WTC11 (cell line): ENCODE measurements around the gene ADIPOR1. TPM values are rescaled to one million over a fixed set of nuclear protein-coding genes. Genes with fewer than 3 reads are reported as not detected.

Experiments
- EMX1 ChIP-seq: fragments of 250-450 bp; sonication (Bioruptor Pico); IDR thresholded peaks from 2 replicates; pipeline ENCODE4 v1.8.0; 2021; ENCODE audit warnings: mild to moderate bottlenecking
- FOXJ3 ChIP-seq: sonication (generic); formaldehyde crosslinking; IDR thresholded peaks from 2 replicates; pipeline ENCODE4 v1.9.0; 2021; ENCODE audit warnings: missing genetic modification reagents, mild to moderate bottlenecking, borderline replicate concordance
- KAT7 ChIP-seq: sonication (generic); formaldehyde crosslinking; IDR thresholded peaks from 2 replicates; pipeline ENCODE4 v1.8.1; 2023; ENCODE audit warnings: missing genetic modification reagents, mild to moderate bottlenecking, borderline replicate concordance
- MYBL2 ChIP-seq: sonication (generic); formaldehyde crosslinking; IDR thresholded peaks from 2 replicates; pipeline ENCODE4 v1.8.1; 2023; ENCODE audit warnings: mild to moderate bottlenecking, moderate library complexity, missing genetic modification reagents
- PRRX2 ChIP-seq: fragments of 250-450 bp; sonication (Bioruptor Pico); IDR thresholded peaks from 2 replicates; pipeline ENCODE4 v1.8.0; 2021; ENCODE audit warnings: mild to moderate bottlenecking
- TEAD4 ChIP-seq: sonication (generic); formaldehyde crosslinking; IDR thresholded peaks from 2 replicates; pipeline ENCODE4 v1.8.0; 2022; ENCODE audit warnings: mild to moderate bottlenecking, missing genetic modification reagents
- ZNF121 ChIP-seq: sonication (generic); formaldehyde crosslinking; IDR thresholded peaks from 2 replicates; pipeline ENCODE4 v1.8.0; 2023; ENCODE audit warnings: missing genetic modification reagents
- ZNF219 ChIP-seq: sonication (generic); formaldehyde crosslinking; IDR thresholded peaks from 2 replicates; pipeline ENCODE4 v1.8.0; 2023; ENCODE audit warnings: missing genetic modification reagents, mild to moderate bottlenecking, borderline replicate concordance
- ZNF232 ChIP-seq: sonication (generic); formaldehyde crosslinking; IDR thresholded peaks from 2 replicates; pipeline ENCODE4 v1.8.0; 2022; ENCODE audit warnings: mild to moderate bottlenecking, missing genetic modification reagents
- ZNF263 ChIP-seq: sonication (generic); formaldehyde crosslinking; IDR thresholded peaks from 2 replicates; pipeline ENCODE4 v1.8.1; 2022; ENCODE audit warnings: low read depth, mild to moderate bottlenecking, moderate library complexity, missing genetic modification reagents
- ZNF317 ChIP-seq: sonication (generic); formaldehyde crosslinking; IDR thresholded peaks from 2 replicates; pipeline ENCODE4 v1.8.1; 2023; ENCODE audit warnings: low read depth, mild to moderate bottlenecking, moderate library complexity, missing genetic modification reagents, borderline replicate concordance
- ZNF396 ChIP-seq: fragments of 250-450 bp; sonication (Bioruptor Pico); IDR thresholded peaks from 2 replicates; pipeline ENCODE4 v1.8.0; 2021; ENCODE audit warnings: mild to moderate bottlenecking, moderate library complexity, borderline replicate concordance
- ZNF416 ChIP-seq: fragments of 250-450 bp; sonication (Bioruptor Pico); IDR thresholded peaks from 2 replicates; pipeline ENCODE4 v1.9.0; 2021; ENCODE audit warnings: mild to moderate bottlenecking, inconsistent platforms
- ZNF423 ChIP-seq: fragments of 250-450 bp; sonication (Bioruptor Pico); IDR thresholded peaks from 2 replicates; pipeline ENCODE4 v2.1.2; 2022; ENCODE audit warnings: mild to moderate bottlenecking, moderate library complexity
- total RNA-seq: library from RNA; stranded (reverse); gene quantifications from 3 replicates; pipeline ENCODE4 v1.2.3, GENCODE V29; 2021
- TF ChIP-seq, protein P1 (sequence below): fragments of 200-600 bp; IDR thresholded peaks from 2 replicates; pipeline ENCODE4 v1.8.0; 2022; ENCODE audit warnings: antibody characterized with exemption
- TF ChIP-seq, protein P2 (sequence below): sonication (generic); formaldehyde crosslinking; IDR thresholded peaks from 2 replicates; pipeline ENCODE4 v1.8.1; 2022; ENCODE audit warnings: missing genetic modification reagents, borderline replicate concordance
- TF ChIP-seq, protein P3 (sequence below): sonication (generic); formaldehyde crosslinking; IDR thresholded peaks from 2 replicates; pipeline ENCODE4 v1.8.0; 2023; ENCODE audit warnings: missing genetic modification reagents, mild to moderate bottlenecking, borderline replicate concordance
- TF ChIP-seq, protein P4 (sequence below): fragments of 250-450 bp; sonication (Bioruptor Pico); IDR thresholded peaks from 2 replicates; pipeline ENCODE4 v1.9.0; 2021; ENCODE audit warnings: mild to moderate bottlenecking
- TF ChIP-seq, protein P5 (sequence below): sonication (generic); formaldehyde crosslinking; IDR thresholded peaks from 2 replicates; pipeline ENCODE4 v1.8.1; 2023; ENCODE audit warnings: mild to moderate bottlenecking, missing genetic modification reagents, borderline replicate concordance
- TF ChIP-seq, protein P6 (sequence below): sonication (generic); formaldehyde crosslinking; IDR thresholded peaks from 2 replicates; pipeline ENCODE4 v1.8.1; 2023; ENCODE audit warnings: mild to moderate bottlenecking, missing genetic modification reagents, moderate library complexity
- TF ChIP-seq, protein P7 (sequence below): sonication (generic); formaldehyde crosslinking; IDR thresholded peaks from 2 replicates; pipeline ENCODE4 v1.8.1; 2023; ENCODE audit warnings: mild to moderate bottlenecking, missing genetic modification reagents
- TF ChIP-seq, protein P8 (sequence below): sonication (generic); formaldehyde crosslinking; IDR thresholded peaks from 2 replicates; pipeline ENCODE4 v1.8.0; 2022; ENCODE audit warnings: mild to moderate bottlenecking, missing genetic modification reagents

The ADIPOR1 gene
- total RNA-seq, 1 experiment from 2014 or later: 72.6 TPM

DNA sequence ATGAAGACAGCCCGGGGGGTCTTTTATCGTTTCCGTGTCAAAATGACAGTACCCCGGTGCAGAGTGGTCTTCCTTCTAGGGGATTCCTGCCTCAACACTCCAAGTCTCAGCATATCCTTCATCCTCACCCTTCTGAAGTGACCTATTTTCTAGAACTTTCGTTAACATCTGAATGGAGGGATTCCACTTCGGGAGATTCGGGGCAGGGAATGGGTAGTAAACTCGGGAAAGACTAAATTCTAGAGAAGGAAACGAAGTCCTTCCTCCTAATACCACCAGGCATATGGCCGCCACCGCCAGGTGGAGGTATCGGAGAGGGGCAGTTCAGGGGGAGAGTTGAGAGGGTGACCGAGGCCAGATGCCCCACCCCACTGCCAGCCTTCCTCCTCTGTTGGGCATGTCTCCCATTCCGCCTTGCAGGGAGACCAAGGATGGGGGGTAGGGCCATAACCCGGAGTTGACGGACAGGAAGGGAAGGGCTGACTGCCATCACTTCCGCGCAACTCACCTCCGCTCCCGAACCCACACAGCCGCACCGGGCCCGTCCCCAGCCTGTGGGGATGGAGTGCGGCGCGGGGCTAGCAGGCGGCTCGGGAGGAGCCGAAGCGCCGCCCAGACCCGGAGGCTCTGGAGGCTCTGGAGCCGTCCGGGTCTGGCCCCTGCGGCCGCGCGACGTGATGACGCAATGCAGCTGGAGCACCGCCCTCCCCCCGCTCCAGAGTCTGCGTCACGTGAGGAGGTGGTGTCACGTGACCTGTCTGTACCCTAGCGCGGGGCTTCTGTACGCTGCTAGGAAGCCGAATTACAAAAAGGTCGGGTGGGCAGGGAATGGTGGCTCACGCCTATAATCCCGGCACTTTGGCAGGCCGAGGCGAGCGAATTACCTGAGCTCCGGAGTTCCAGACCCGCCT is 31.3 kb downstream of the ADIPOR1 start, which contains the start of gene KLHL12 (continued):
- TF ChIP-seq, protein P1, sequence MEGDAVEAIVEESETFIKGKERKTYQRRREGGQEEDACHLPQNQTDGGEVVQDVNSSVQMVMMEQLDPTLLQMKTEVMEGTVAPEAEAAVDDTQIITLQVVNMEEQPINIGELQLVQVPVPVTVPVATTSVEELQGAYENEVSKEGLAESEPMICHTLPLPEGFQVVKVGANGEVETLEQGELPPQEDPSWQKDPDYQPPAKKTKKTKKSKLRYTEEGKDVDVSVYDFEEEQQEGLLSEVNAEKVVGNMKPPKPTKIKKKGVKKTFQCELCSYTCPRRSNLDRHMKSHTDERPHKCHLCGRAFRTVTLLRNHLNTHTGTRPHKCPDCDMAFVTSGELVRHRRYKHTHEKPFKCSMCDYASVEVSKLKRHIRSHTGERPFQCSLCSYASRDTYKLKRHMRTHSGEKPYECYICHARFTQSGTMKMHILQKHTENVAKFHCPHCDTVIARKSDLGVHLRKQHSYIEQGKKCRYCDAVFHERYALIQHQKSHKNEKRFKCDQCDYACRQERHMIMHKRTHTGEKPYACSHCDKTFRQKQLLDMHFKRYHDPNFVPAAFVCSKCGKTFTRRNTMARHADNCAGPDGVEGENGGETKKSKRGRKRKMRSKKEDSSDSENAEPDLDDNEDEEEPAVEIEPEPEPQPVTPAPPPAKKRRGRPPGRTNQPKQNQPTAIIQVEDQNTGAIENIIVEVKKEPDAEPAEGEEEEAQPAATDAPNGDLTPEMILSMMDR: no peak; the same call in 1 of the 2 replicates
- TF ChIP-seq, protein P2, sequence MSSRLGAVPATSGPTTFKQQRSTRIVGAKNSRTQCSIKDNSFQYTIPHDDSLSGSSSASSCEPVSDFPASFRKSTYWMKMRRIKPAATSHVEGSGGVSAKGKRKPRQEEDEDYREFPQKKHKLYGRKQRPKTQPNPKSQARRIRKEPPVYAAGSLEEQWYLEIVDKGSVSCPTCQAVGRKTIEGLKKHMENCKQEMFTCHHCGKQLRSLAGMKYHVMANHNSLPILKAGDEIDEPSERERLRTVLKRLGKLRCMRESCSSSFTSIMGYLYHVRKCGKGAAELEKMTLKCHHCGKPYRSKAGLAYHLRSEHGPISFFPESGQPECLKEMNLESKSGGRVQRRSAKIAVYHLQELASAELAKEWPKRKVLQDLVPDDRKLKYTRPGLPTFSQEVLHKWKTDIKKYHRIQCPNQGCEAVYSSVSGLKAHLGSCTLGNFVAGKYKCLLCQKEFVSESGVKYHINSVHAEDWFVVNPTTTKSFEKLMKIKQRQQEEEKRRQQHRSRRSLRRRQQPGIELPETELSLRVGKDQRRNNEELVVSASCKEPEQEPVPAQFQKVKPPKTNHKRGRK (CRISPR knock-in tag): no peak
- no peak for TF ChIP-seq ZNF121 (CRISPR knock-in tag)
- TF ChIP-seq ZNF396 (CRISPR knock-in tag): peak; percentile 38; the same call in 1 of the 2 replicates
- no peak for TF ChIP-seq ZNF219 (CRISPR knock-in tag)
- TF ChIP-seq KAT7: peak; percentile 59; the same call in 1 of the 2 replicates
- TF ChIP-seq PRRX2: no peak
- TF ChIP-seq ZNF317 (CRISPR knock-in tag): no peak
- TF ChIP-seq ZNF263 (CRISPR knock-in tag): no peak
- TF ChIP-seq EMX1 (CRISPR knock-in tag): no peak; the same call in none of the 2 replicates
- TF ChIP-seq ZNF416: no peak; the same call in 1 of the 2 replicates
- TF ChIP-seq, protein P3, sequence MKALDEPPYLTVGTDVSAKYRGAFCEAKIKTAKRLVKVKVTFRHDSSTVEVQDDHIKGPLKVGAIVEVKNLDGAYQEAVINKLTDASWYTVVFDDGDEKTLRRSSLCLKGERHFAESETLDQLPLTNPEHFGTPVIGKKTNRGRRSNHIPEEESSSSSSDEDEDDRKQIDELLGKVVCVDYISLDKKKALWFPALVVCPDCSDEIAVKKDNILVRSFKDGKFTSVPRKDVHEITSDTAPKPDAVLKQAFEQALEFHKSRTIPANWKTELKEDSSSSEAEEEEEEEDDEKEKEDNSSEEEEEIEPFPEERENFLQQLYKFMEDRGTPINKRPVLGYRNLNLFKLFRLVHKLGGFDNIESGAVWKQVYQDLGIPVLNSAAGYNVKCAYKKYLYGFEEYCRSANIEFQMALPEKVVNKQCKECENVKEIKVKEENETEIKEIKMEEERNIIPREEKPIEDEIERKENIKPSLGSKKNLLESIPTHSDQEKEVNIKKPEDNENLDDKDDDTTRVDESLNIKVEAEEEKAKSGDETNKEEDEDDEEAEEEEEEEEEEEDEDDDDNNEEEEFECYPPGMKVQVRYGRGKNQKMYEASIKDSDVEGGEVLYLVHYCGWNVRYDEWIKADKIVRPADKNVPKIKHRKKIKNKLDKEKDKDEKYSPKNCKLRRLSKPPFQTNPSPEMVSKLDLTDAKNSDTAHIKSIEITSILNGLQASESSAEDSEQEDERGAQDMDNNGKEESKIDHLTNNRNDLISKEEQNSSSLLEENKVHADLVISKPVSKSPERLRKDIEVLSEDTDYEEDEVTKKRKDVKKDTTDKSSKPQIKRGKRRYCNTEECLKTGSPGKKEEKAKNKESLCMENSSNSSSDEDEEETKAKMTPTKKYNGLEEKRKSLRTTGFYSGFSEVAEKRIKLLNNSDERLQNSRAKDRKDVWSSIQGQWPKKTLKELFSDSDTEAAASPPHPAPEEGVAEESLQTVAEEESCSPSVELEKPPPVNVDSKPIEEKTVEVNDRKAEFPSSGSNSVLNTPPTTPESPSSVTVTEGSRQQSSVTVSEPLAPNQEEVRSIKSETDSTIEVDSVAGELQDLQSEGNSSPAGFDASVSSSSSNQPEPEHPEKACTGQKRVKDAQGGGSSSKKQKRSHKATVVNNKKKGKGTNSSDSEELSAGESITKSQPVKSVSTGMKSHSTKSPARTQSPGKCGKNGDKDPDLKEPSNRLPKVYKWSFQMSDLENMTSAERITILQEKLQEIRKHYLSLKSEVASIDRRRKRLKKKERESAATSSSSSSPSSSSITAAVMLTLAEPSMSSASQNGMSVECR (CRISPR knock-in tag): peak; percentile 90; the same call in 1 of the 2 replicates
- no peak for TF ChIP-seq FOXJ3 (CRISPR knock-in tag)
- TF ChIP-seq, protein P4, sequence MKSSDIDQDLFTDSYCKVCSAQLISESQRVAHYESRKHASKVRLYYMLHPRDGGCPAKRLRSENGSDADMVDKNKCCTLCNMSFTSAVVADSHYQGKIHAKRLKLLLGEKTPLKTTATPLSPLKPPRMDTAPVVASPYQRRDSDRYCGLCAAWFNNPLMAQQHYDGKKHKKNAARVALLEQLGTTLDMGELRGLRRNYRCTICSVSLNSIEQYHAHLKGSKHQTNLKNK (CRISPR knock-in tag): no peak
- TF ChIP-seq, protein P5, sequence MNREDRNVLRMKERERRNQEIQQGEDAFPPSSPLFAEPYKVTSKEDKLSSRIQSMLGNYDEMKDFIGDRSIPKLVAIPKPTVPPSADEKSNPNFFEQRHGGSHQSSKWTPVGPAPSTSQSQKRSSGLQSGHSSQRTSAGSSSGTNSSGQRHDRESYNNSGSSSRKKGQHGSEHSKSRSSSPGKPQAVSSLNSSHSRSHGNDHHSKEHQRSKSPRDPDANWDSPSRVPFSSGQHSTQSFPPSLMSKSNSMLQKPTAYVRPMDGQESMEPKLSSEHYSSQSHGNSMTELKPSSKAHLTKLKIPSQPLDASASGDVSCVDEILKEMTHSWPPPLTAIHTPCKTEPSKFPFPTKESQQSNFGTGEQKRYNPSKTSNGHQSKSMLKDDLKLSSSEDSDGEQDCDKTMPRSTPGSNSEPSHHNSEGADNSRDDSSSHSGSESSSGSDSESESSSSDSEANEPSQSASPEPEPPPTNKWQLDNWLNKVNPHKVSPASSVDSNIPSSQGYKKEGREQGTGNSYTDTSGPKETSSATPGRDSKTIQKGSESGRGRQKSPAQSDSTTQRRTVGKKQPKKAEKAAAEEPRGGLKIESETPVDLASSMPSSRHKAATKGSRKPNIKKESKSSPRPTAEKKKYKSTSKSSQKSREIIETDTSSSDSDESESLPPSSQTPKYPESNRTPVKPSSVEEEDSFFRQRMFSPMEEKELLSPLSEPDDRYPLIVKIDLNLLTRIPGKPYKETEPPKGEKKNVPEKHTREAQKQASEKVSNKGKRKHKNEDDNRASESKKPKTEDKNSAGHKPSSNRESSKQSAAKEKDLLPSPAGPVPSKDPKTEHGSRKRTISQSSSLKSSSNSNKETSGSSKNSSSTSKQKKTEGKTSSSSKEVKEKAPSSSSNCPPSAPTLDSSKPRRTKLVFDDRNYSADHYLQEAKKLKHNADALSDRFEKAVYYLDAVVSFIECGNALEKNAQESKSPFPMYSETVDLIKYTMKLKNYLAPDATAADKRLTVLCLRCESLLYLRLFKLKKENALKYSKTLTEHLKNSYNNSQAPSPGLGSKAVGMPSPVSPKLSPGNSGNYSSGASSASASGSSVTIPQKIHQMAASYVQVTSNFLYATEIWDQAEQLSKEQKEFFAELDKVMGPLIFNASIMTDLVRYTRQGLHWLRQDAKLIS: no peak
- TF ChIP-seq MYBL2 (CRISPR knock-in tag): 0 out of 2 replicates have a peak, but pooled peaks have one; percentile 19
- TF ChIP-seq ZNF232 (CRISPR knock-in tag): peak; percentile 82; the same call in 1 of the 2 replicates
- TF ChIP-seq, protein P6, sequence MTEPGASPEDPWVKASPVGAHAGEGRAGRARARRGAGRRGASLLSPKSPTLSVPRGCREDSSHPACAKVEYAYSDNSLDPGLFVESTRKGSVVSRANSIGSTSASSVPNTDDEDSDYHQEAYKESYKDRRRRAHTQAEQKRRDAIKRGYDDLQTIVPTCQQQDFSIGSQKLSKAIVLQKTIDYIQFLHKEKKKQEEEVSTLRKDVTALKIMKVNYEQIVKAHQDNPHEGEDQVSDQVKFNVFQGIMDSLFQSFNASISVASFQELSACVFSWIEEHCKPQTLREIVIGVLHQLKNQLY (CRISPR knock-in tag): no peak
- TF ChIP-seq, protein P7, sequence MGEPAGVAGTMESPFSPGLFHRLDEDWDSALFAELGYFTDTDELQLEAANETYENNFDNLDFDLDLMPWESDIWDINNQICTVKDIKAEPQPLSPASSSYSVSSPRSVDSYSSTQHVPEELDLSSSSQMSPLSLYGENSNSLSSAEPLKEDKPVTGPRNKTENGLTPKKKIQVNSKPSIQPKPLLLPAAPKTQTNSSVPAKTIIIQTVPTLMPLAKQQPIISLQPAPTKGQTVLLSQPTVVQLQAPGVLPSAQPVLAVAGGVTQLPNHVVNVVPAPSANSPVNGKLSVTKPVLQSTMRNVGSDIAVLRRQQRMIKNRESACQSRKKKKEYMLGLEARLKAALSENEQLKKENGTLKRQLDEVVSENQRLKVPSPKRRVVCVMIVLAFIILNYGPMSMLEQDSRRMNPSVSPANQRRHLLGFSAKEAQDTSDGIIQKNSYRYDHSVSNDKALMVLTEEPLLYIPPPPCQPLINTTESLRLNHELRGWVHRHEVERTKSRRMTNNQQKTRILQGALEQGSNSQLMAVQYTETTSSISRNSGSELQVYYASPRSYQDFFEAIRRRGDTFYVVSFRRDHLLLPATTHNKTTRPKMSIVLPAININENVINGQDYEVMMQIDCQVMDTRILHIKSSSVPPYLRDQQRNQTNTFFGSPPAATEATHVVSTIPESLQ (CRISPR knock-in tag): no peak
- TF ChIP-seq, protein P8, sequence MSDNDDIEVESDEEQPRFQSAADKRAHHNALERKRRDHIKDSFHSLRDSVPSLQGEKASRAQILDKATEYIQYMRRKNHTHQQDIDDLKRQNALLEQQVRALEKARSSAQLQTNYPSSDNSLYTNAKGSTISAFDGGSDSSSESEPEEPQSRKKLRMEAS (CRISPR knock-in tag): peak; percentile 88
- no peak for TF ChIP-seq TEAD4 (CRISPR knock-in tag)
- no peak for TF ChIP-seq ZNF423 (CRISPR knock-in tag)
